Glomerular visceral epithelial cell (primary cell): Measurements from ENCODE around the gene CTTNBP2NL.

Experiments used
- DNase-seq: peaks from one replicate; pipeline ENCODE4 v3.0.0-alpha.2; 2016; ENCODE audit errors: extremely low spot score

CTTNBP2NL gene

GRCh38 chr1:112505878-112506277 is 109.9 kb downstream of the CTTNBP2NL start:
- no peak for DNase-seq

DNA sequence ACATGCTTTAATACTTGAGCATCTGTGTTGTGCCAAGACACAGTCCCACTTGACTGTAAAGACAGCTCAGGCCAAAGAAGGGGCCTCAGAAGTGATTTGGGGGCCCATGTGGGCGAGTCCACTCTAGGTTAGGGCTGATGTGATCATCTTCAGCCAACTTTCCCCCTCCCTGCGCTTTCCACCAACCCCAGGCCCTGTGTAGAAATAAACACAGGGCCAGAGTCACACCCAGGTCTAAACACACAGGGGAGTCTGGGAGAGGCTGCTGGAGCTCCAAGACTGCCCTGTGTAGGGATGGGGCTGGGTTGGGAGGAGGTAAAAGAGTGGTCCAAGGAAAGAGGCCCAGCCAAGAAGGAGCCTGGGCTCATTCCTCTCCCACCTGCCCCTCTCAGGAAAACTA is 110.3 kb downstream of the CTTNBP2NL start:
- DNase-seq: no peak

DNA sequence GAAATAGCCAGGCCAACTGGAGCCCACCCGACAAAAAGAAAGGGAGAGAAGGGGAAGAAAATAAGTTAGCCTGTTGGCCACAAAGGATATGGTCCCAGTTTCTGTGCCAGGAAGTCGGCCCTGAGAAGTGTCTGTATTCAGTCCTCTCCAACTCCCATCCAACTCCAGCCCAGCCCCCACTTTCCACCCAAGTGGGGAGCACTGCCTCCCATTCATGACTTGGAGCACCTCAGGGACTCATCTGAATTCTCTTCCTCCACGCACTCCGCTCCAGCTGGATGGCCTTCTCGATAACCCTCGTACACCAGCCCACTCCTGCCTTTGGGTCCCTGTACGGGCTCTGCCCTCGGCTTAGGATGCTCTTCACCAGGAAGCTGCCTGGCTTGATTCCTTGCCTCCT is 110.7 kb downstream of the CTTNBP2NL start:
- DNase-seq: no peak

DNA sequence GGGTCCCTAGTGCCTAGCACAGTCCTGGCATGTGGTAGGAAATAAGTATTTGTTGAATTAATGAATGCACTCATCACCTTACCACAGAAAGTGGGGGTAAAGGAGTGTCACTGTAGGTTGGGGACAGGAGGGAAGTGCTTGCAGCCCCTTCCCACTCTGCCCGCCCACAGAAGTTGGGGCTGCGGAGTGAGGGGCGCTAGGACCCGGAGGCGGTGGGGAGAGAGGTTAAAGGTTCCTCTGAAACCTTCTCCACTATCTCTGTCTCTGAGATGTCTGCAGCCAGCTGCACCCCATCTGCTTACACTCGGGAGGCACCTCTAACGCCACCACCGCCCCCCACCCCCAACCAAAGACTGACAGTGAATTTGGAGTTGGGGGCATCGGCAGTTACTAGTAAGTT is 111.3 kb downstream of the CTTNBP2NL start:
- no peak for DNase-seq

DNA sequence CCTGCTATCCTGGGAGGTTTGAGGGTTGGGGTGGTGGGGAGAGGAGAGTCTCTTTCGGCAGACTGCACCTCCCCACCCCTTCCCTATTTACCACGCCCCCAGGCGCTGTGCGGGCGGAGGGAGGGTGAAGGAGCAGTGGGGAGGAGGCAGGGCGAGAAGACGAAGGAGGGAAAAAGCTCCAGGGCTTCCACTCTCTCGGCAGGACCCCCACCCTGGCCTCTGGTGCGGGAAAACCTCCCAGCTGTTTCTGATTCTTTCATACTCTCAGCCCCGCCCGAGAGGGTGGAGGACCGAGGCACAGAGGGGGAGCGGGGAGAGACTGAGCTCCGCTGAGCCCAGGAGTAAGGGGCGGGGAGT is 111.9 kb downstream of the CTTNBP2NL start:
- no peak for DNase-seq

DNA sequence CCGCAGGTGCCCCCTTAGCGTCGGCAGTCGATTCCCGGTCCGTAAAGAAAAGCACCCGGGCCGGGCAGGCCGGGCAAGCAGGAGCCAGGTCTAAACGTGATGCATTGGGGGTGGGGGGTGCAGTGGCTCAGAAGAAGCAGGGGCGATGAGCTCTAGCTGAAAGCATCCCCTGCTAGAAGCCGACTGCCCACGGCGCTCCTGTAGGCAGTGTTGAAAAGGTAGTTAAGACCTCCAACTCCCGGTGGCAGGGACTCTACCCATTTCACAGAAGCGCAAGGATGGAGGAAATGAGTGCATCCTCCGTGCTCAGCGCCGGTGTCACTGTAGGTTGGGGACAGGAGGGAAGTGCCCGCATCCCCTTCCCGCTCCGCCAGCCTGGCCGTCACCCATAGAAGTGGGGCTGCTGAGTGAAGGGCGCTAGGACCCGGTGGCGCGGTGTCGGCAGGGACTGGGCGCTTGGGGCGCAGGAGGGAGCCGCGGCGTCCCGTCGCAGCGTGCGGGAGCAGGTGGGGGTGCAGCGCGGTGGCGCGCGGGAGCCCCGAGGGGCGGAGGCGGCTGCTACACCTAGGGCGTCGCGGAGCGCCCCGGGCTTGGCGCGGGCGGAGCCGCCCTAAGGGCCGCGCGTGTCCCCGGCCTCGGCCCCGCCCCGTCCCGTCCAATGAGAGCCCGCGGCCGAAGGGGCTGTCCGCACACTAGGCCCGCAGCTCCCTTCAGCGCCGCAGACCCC is 112.4 kb downstream of the CTTNBP2NL start, which contains the start of gene WNT2B:
Gene WNT2B, plus strand, starts transcription at position 688 of the 727 bp plus-strand sequence. CDS start 298 bp downstream, outside the sequence.
- DNase-seq: peak; percentile 26

DNA sequence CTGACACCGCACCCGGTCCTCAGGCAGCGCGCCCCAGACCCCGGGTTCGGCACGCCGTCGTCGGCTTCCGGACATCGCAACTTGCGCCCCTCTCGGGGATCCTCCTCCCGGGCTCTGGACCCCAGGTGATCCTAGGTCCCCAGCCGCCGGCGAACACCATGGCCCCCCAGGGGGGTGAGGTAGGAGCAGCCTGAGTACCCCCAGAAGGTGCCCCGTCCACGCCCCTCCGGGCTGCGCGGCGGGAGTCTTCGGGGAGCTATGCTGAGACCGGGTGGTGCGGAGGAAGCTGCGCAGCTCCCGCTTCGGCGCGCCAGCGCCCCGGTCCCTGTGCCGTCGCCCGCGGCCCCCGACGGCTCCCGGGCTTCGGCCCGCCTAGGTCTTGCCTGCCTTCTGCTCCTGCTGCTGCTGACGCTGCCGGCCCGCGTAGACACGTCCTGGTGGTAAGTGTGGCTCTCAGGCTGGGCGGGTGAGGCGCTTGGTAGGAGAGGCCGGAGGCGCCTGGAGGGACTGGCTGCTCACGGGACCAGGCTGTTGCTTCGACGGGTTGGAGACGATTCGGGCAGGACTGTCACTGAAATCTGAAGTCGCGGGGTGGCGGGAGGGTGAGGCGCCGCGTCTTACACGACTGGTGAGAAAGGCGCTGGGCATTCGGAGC is 113.1 kb downstream of the CTTNBP2NL start:
- DNase-seq: no peak

GRCh38 chr1:112509660-112510178 is 113.7 kb downstream of the CTTNBP2NL start:
- no peak for DNase-seq

GRCh38 chr1:112510340-112510739 is 114.3 kb downstream of the CTTNBP2NL start:
- no peak for DNase-seq
